Endothelial cell of umbilical vein (primary cell): Measurements from ENCODE around the gene NADSYN1. TPM values are rescaled to one million over a fixed set of nuclear protein-coding genes. Genes with fewer than 3 reads are reported as not detected.

ENCODE experiments used
- BruUV-seq: library from RNA; stranded (reverse); fragments of 400-500 nt; replicated peaks from 2 replicates; lab custom pipeline; 2021; lab: Mats Ljungman, UMichigan
- CTCF ChIA-PET: fragments of 300-600, 350-600 bp; sonication (Branson Sonifier 250); formaldehyde crosslinking; loops from one replicate; lab custom pipeline; 2021; ENCODE audit warnings: antibody characterized with exemption, inconsistent platforms; lab: Charles Lee
- POLR2A ChIA-PET: fragments of 300-600, 350-600 bp; sonication (Branson Sonifier 250); formaldehyde crosslinking; loops from one replicate; lab custom pipeline; 2021; ENCODE audit warnings: antibody characterized with exemption, inconsistent platforms; lab: Charles Lee
- DNase-seq: peaks from one replicate; pipeline ENCODE4 v3.0.0-alpha.2; 2011; ENCODE audit warnings: low read depth, low spot score
- FAIRE-seq: peaks from 2 replicates; lab custom pipeline; 2011; peaks lifted over from hg19 to GRCh38; lab: Jason Lieb, UNC
- H2AFZ ChIP-seq: 2 replicates; pipeline ENCODE4 v1.6.0; 2012; ENCODE audit warnings: low read depth, low read length, control low read depth, inconsistent platforms
- H3K27ac ChIP-seq: 2 replicates; pipeline ENCODE4 v1.5.1; 2011; ENCODE audit warnings: low read depth, mild to moderate bottlenecking, control low read depth, low read length, moderate library complexity; ENCODE audit not compliant: insufficient read depth
- H3K27me3 ChIP-seq, 2 experiments: 2 replicates each; pipeline versions ENCODE4 v1.6.0 to v1.6.1; 2011; ENCODE audit warnings: low read length in 2 of 2, mixed read lengths in 1 of 2; ENCODE audit not compliant: control insufficient read depth in 2 of 2, insufficient read depth in 2 of 2
- H3K36me3 ChIP-seq, 2 experiments: 2 replicates in 1 of 2; 3 replicates in 1 of 2; pipeline ENCODE4 v1.5.1; 2011; ENCODE audit warnings: low read length in 2 of 2, mild to moderate bottlenecking in 1 of 2, moderate library complexity in 1 of 2; ENCODE audit not compliant: control insufficient read depth in 2 of 2, insufficient read depth in 2 of 2; ENCODE audit errors: extremely low read depth in 1 of 2
- H3K4me1 ChIP-seq: 3 replicates; pipeline ENCODE4 v1.5.1; 2011; ENCODE audit warnings: mild to moderate bottlenecking, low read length; ENCODE audit not compliant: control insufficient read depth, insufficient read depth; ENCODE audit errors: extremely low read depth
- H3K4me2 ChIP-seq: 2 replicates; pipeline ENCODE4 v1.6.1; 2011; ENCODE audit warnings: low read length, control low read depth, mixed read lengths; ENCODE audit not compliant: insufficient read depth
- H3K4me3 ChIP-seq, 3 experiments: fragments of 200-600 bp in 1 of 3; sonication (generic), shearing (Covaris generic) in 1 of 3; replicated peaks in 1 of 3; 2 replicates each; pipeline ENCODE4 v1.5.1; 2011 to 2016; ENCODE audit warnings: control low read depth in 3 of 3, low read length in 3 of 3, mild to moderate bottlenecking in 2 of 3, inconsistent platforms in 1 of 3, low read depth in 1 of 3, moderate library complexity in 1 of 3; ENCODE audit not compliant: insufficient read depth in 1 of 3
- H3K79me2 ChIP-seq: 2 replicates; pipeline ENCODE4 v1.6.0; 2012; ENCODE audit warnings: low read length, inconsistent platforms; ENCODE audit not compliant: control insufficient read depth, insufficient read depth
- H3K9ac ChIP-seq: replicated peaks from 2 replicates; pipeline ENCODE3; 2011; ENCODE audit warnings: low read length, control low read depth; ENCODE audit not compliant: insufficient read depth; ENCODE audit errors: extremely low read depth
- H3K9me1 ChIP-seq: replicated peaks from 3 replicates; pipeline ENCODE4 v1.6.0; 2011; ENCODE audit warnings: mild to moderate bottlenecking, low read length; ENCODE audit not compliant: control insufficient read depth, insufficient read depth; ENCODE audit errors: extremely low read depth
- H3K9me3 ChIP-seq: replicated peaks from 2 replicates; pipeline ENCODE4 v1.5.1; 2012; ENCODE audit warnings: low read length, inconsistent platforms; ENCODE audit not compliant: control insufficient read depth, insufficient read depth
- H4K20me1 ChIP-seq: replicated peaks from 2 replicates; pipeline ENCODE3; 2011; ENCODE audit warnings: mild to moderate bottlenecking, low read length; ENCODE audit not compliant: control insufficient read depth, insufficient read depth; ENCODE audit errors: extremely low read depth
- EZH2 ChIP-seq: IDR thresholded peaks from 2 replicates; pipeline ENCODE4 v1.6.1; 2012; ENCODE audit warnings: borderline replicate concordance, low read depth, mild to moderate bottlenecking, moderate library complexity, low read length, inconsistent platforms; ENCODE audit not compliant: severe bottlenecking
- FOS ChIP-seq: IDR thresholded peaks from 2 replicates; pipeline ENCODE4 v1.6.1; 2011; ENCODE audit warnings: mild to moderate bottlenecking, low read length, moderate library complexity, borderline replicate concordance; ENCODE audit not compliant: insufficient read depth
- GATA2 ChIP-seq: IDR thresholded peaks from 2 replicates; pipeline ENCODE4 v1.7.0; 2011; ENCODE audit warnings: low read depth, mild to moderate bottlenecking, moderate library complexity, mixed read lengths, low read length; ENCODE audit not compliant: insufficient read length, insufficient read depth
- JUN ChIP-seq: IDR thresholded peaks from 2 replicates; pipeline ENCODE4 v1.6.1; 2011; ENCODE audit warnings: borderline replicate concordance, low read depth; ENCODE audit not compliant: insufficient read length, insufficient read depth
- MYC ChIP-seq: IDR thresholded peaks from one replicate; pipeline ENCODE4 v1.6.1; 2011; ENCODE audit warnings: mild to moderate bottlenecking, low read depth, low read length
- POLR2A ChIP-seq: IDR thresholded peaks from 2 replicates; pipeline ENCODE4 v1.6.1; 2012; ENCODE audit warnings: low read depth, mild to moderate bottlenecking, control low read depth, low read length
- POLR2AphosphoS5 ChIP-seq: IDR thresholded peaks from 2 replicates; pipeline ENCODE4 v1.6.1; 2012; ENCODE audit warnings: low read depth, mild to moderate bottlenecking, control low read depth, low read length, moderate library complexity; ENCODE audit not compliant: insufficient read depth
- dilution Hi-C: fragments of 300-500 bp; cut with MboI; formaldehyde crosslinking; loops from one replicate; pipeline ENCODE4 v1.15.0; 2019; ENCODE audit warnings: low sequenced_read_pairs; ENCODE audit not compliant: extremely low pct_ligation_motif_present
- intact Hi-C: fragments of 100-400 bp; cut with micrococcal nuclease; formaldehyde crosslinking; loops from one replicate; pipeline ENCODE4 v1.10.0; 2022
- polyA plus RNA-seq, 4 experiments: library from polyadenylated mRNA; depleted of rRNA in 3 of 4; stranded (reverse) in 3 of 4; unstranded in 1 of 4; fragments of >200 nt; gene quantifications; 2 replicates each; pipeline versions ENCODE4 v1.2.1 to v1.2.3, GENCODE V29; 2011 to 2012; ENCODE audit warnings: missing spikeins in 1 of 4
- total RNA-seq: library from RNA; stranded (reverse); gene quantifications from 2 replicates; pipeline ENCODE4 v1.2.3, GENCODE V29; 2021
- TF ChIP-seq, protein P1 (sequence below), 2 donors: IDR thresholded peaks; 1 replicate in 1 of 2; 2 replicates in 1 of 2; pipeline ENCODE4 v1.5.1; 2011; ENCODE audit warnings: low read length in 2 of 2, mild to moderate bottlenecking in 2 of 2, moderate library complexity in 2 of 2, control low read depth in 1 of 2, inconsistent platforms in 1 of 2, low read depth in 1 of 2; ENCODE audit not compliant: insufficient read depth in 1 of 2; ENCODE audit errors: extremely low read depth in 1 of 2
- TF ChIP-seq, protein P2 (sequence below): IDR thresholded peaks from 2 replicates; pipeline ENCODE4 v1.6.1; 2011; ENCODE audit not compliant: insufficient read depth, insufficient read length

The NADSYN1 gene
- total and polyA plus RNA-seq, 2 donors (not counting 3 experiments of a cell fraction or from before 2014, with no cell fraction given), result 77.5 to 99.2 TPM

DNA sequence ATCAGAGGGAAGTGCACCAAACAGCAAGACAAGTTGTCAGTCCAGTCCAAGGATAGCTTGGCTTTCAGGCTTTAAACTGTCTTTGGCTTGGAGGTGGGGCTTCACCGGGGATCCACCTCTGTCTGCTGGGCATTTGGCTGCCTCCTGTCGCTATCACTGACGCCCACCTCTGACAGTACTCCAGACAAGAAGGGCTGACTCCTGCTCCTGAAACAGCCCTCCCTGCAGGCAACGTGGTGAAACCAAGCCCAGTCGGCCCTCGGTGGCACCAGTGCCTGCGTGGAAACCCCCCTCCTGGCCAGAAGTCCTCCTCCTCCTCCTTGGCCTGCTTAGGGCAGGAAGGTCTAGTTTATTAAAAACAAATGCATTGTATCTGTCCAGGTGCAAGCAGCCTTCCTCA, 21.7 kb upstream of the NADSYN1 start:
- H2AFZ ChIP-seq, result no peak overlapping the region
- TF ChIP-seq GATA2, result no peak
- TF ChIP-seq, protein P1, sequence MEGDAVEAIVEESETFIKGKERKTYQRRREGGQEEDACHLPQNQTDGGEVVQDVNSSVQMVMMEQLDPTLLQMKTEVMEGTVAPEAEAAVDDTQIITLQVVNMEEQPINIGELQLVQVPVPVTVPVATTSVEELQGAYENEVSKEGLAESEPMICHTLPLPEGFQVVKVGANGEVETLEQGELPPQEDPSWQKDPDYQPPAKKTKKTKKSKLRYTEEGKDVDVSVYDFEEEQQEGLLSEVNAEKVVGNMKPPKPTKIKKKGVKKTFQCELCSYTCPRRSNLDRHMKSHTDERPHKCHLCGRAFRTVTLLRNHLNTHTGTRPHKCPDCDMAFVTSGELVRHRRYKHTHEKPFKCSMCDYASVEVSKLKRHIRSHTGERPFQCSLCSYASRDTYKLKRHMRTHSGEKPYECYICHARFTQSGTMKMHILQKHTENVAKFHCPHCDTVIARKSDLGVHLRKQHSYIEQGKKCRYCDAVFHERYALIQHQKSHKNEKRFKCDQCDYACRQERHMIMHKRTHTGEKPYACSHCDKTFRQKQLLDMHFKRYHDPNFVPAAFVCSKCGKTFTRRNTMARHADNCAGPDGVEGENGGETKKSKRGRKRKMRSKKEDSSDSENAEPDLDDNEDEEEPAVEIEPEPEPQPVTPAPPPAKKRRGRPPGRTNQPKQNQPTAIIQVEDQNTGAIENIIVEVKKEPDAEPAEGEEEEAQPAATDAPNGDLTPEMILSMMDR (IDR thresholded peaks at IDR 0.05; ENCODE audit: extremely low read depth in 1 of 2, insufficient read depth in 1 of 2, low read depth in 1 of 2, low read length in 2 of 2), result no peak
- TF ChIP-seq POLR2A, result no peak
- TF ChIP-seq MYC, result no peak
- no peak for TF ChIP-seq EZH2
- TF ChIP-seq JUN, result no peak
- TF ChIP-seq FOS, result no peak
- TF ChIP-seq POLR2AphosphoS5, result no peak
- TF ChIP-seq, protein P2, sequence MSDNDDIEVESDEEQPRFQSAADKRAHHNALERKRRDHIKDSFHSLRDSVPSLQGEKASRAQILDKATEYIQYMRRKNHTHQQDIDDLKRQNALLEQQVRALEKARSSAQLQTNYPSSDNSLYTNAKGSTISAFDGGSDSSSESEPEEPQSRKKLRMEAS, result no peak
- no peaks in the 10 kb centered on the region for H3K9me3 ChIP-seq
- intact Hi-C loops (no loop called here), dilution Hi-C loops (no loop called here)
- no peak overlapping the region for H3K4me2 ChIP-seq
- H3K9me1 ChIP-seq, result no peaks in the 10 kb centered on the region
- peaks cover 0 to 7% of the 10 kb centered on the region in 2 experiments for H3K36me3 ChIP-seq
- ChIA-PET POLR2A (no interaction called here), CTCF (no interaction called here)
- no peak overlapping the region for H3K4me3 ChIP-seq
- no peak overlapping the region for H3K27ac ChIP-seq
- no peaks in the 10 kb centered on the region for H3K27me3 ChIP-seq
- H3K79me2 ChIP-seq, result no peaks in the 10 kb centered on the region
- no peaks in the 10 kb centered on the region for H3K4me1 ChIP-seq
- H4K20me1 ChIP-seq, result no peaks in the 10 kb centered on the region
- no peak for DNase-seq
- no peak overlapping the region for H3K9ac ChIP-seq
- FAIRE-seq, result no peak
- BruUV-seq, result no TSS peak
